ENCODE results near the gene KTN1.

- no peak for TF ChIP-seq POLR2A (IDR thresholded peaks at IDR 0.05)
- no peak for TF ChIP-seq CTCF (IDR thresholded peaks at IDR 0.05)
Measured at GRCh38 chr14:55645145-55645544, 65.1 kb downstream of the KTN1 start.
